Neural progenitor cell (in vitro differentiated cells): ENCODE measurements around the gene L3MBTL3. TPM values are rescaled to one million over a fixed set of nuclear protein-coding genes. Genes with fewer than 3 reads are reported as not detected.
A peak's percentile ranks its signal among the peaks of the same experiment; 100 is the strongest.
"Not testable (repeated sequence)": the region's sequence is repeated elsewhere in the genome, so short reads cannot be mapped to it uniquely, and the experiment has no call there.

Source experiments
- DNase-seq: peaks from one replicate; pipeline ENCODE4 v3.0.0-alpha.2; 2016; ENCODE audit warnings: low spot score
- H2AFZ ChIP-seq: fragments of 200-600 bp; sonication (generic); replicated peaks from 2 replicates; pipeline ENCODE4 v1.6.1; 2016; ENCODE audit warnings: antibody characterized with exemption
- H3F3A ChIP-seq: fragments of 200-600 bp; sonication (generic); 2 replicates; pipeline ENCODE4 v1.6.1; 2016; ENCODE audit warnings: antibody characterized with exemption, low read depth
- H3K27ac ChIP-seq: fragments of 200-600 bp; sonication (generic); 2 replicates; pipeline ENCODE4 v1.5.1; 2016; ENCODE audit warnings: mild to moderate bottlenecking
- H3K27me3 ChIP-seq: fragments of 200-600 bp; sonication (generic); 2 replicates; pipeline ENCODE4 v1.6.1; 2016; ENCODE audit warnings: mild to moderate bottlenecking, moderate library complexity
- H3K36me3 ChIP-seq: fragments of 200-600 bp; sonication (generic); 2 replicates; pipeline ENCODE4 v1.5.1; 2016
- H3K4me1 ChIP-seq: fragments of 200-600 bp; sonication (generic); 2 replicates; pipeline ENCODE4 v1.6.1; 2016; ENCODE audit warnings: mixed run types
- H3K4me2 ChIP-seq: fragments of 200-600 bp; sonication (generic); 2 replicates; pipeline ENCODE4 v1.6.1; 2016
- H3K4me3 ChIP-seq: fragments of 200-600 bp; sonication (generic); 2 replicates; pipeline ENCODE4 v1.5.1; 2016
- H3K79me2 ChIP-seq: fragments of 200-600 bp; sonication (generic); 2 replicates; pipeline ENCODE4 v1.6.1; 2016; ENCODE audit warnings: low read depth
- H3K9ac ChIP-seq: fragments of 200-600 bp; sonication (generic); 2 replicates; pipeline ENCODE4 v1.6.1; 2016
- H3K9me3 ChIP-seq: fragments of 200-600 bp; sonication (generic); 2 replicates; pipeline ENCODE4 v1.5.1; 2016; ENCODE audit warnings: low read depth
- H4K20me1 ChIP-seq: fragments of 200-600 bp; sonication (generic); 2 replicates; pipeline ENCODE4 v1.6.1; 2016; ENCODE audit warnings: low read depth
- H3K27ac Mint-ChIP-seq: 3 replicates; pipeline ENCODE4 v1.8.0; 2021; ENCODE audit warnings: mixed read lengths
- H3K27me3 Mint-ChIP-seq: 2 replicates; pipeline ENCODE4 v1.8.0; 2022; ENCODE audit warnings: low read depth, mild to moderate bottlenecking, inconsistent platforms, moderate library complexity, mixed read lengths; ENCODE audit not compliant: insufficient read depth
- H3K36me3 Mint-ChIP-seq: 3 replicates; pipeline ENCODE4 v1.8.0; 2021; ENCODE audit warnings: mixed read lengths
- H3K4me1 Mint-ChIP-seq: 3 replicates; pipeline ENCODE4 v1.8.0; 2021; ENCODE audit warnings: mixed read lengths
- H3K4me3 Mint-ChIP-seq: 3 replicates; pipeline ENCODE4 v1.8.0; 2021; ENCODE audit warnings: mild to moderate bottlenecking, moderate library complexity, mixed read lengths
- H3K9me3 Mint-ChIP-seq: 3 replicates; pipeline ENCODE4 v1.8.0; 2020; ENCODE audit warnings: mixed read lengths
- CTCF ChIP-seq: fragments of 200-600 bp; sonication (generic); IDR thresholded peaks from 2 replicates; pipeline ENCODE4 v1.5.1; 2017; ENCODE audit warnings: antibody characterized with exemption, mild to moderate bottlenecking
- EZH2 ChIP-seq: fragments of 200-600 bp; sonication (generic); IDR thresholded peaks from 2 replicates; pipeline ENCODE4 v1.6.1; 2017; ENCODE audit warnings: antibody characterized with exemption, mild to moderate bottlenecking, moderate library complexity
- EZH2phosphoT487 ChIP-seq: fragments of 200-600 bp; sonication (generic); IDR thresholded peaks from 2 replicates; pipeline ENCODE4 v1.6.1; 2017; ENCODE audit warnings: antibody characterized with exemption
- total RNA-seq: library from RNA; depleted of rRNA; stranded (reverse); fragments of >200 nt; gene quantifications from 2 replicates; pipeline ENCODE4 v1.2.3, GENCODE V29; 2015; ENCODE audit warnings: low replicate concordance

The L3MBTL3 gene
- total RNA-seq, 1 donor from 2014 or later = 22.2 TPM

- H3K27me3 ChIP-seq = no peaks in the 10 kb centered on the region
- H3K79me2 ChIP-seq = no peaks in the 10 kb centered on the region
- no peaks in the 10 kb centered on the region for H3K9me3 ChIP-seq
- H4K20me1 ChIP-seq = no peaks in the 10 kb centered on the region
- no peaks in the 10 kb centered on the region for H3K4me1 ChIP-seq
- Mint-ChIP-seq H3K27ac (no peak overlapping the region), H3K36me3 (peaks cover 21% of the 10 kb centered on the region), H3K9me3 (peaks cover 14% of the 10 kb centered on the region), H3K27me3 (peaks cover 4% of the 10 kb centered on the region), H3K4me3 (no peak overlapping the region), H3K4me1 (peaks cover 6% of the 10 kb centered on the region)
- H3K27ac ChIP-seq = no peak overlapping the region
- no peak overlapping the region for H3K4me3 ChIP-seq
- no peak for TF ChIP-seq CTCF
- no peak for TF ChIP-seq EZH2
- no peak for TF ChIP-seq EZH2phosphoT487
- no peaks in the 10 kb centered on the region for H3K36me3 ChIP-seq
- H3K4me2 ChIP-seq = no peak overlapping the region
- no peaks in the 10 kb centered on the region for H3F3A ChIP-seq
- no peak for DNase-seq
- no peak overlapping the region for H3K9ac ChIP-seq
- no peak overlapping the region for H2AFZ ChIP-seq
Observed at GRCh38 chr6:130113201-130113710, 94.9 kb downstream of the L3MBTL3 start.

- TF ChIP-seq EZH2 (no peak), CTCF (no peak), EZH2phosphoT487 (no peak)
Observed at GRCh38 chr6:130115036-130115435, 96.7 kb downstream of the L3MBTL3 start.

GRCh38 chr6:130116273-130116672, 97.9 kb downstream of the L3MBTL3 start:
- Histone ChIP-seq H3K36me3 (no peaks in the 10 kb centered on the region), H3K79me2 (no peaks in the 10 kb centered on the region), H3K4me1 (no peaks in the 10 kb centered on the region), H4K20me1 (no peaks in the 10 kb centered on the region), H3K27ac (no peak overlapping the region), H3K27me3 (no peaks in the 10 kb centered on the region), H3F3A (no peaks in the 10 kb centered on the region), H3K4me2 (no peak overlapping the region), H3K9me3 (no peaks in the 10 kb centered on the region), H2AFZ (no peak overlapping the region), H3K9ac (no peak overlapping the region), H3K4me3 (no peak overlapping the region)
- TF ChIP-seq CTCF = no peak
- no peak for TF ChIP-seq EZH2phosphoT487
- TF ChIP-seq EZH2 = no peak
- Mint-ChIP-seq H3K36me3 (peaks cover 2% of the 10 kb centered on the region), H3K4me3 (no peak overlapping the region), H3K9me3 (no peaks in the 10 kb centered on the region), H3K27ac (peak overlapping the region; percentile 18), H3K4me1 (peaks cover 15% of the 10 kb centered on the region), H3K27me3 (peaks cover 4% of the 10 kb centered on the region)
- DNase-seq = no peak

More at GRCh38 chr6:130115036-130115435, 96.7 kb downstream of the L3MBTL3 start:
- Histone ChIP-seq H3K27ac (no peak overlapping the region), H3F3A (no peaks in the 10 kb centered on the region), H2AFZ (no peak overlapping the region), H3K9ac (no peak overlapping the region), H3K4me2 (no peak overlapping the region), H3K36me3 (no peaks in the 10 kb centered on the region), H3K79me2 (no peaks in the 10 kb centered on the region), H3K4me3 (no peak overlapping the region), H4K20me1 (no peaks in the 10 kb centered on the region), H3K27me3 (no peaks in the 10 kb centered on the region), H3K9me3 (no peaks in the 10 kb centered on the region), H3K4me1 (no peaks in the 10 kb centered on the region)
- H3K4me1 Mint-ChIP-seq = peaks cover 15% of the 10 kb centered on the region
- H3K4me3 Mint-ChIP-seq = no peak overlapping the region
- H3K27ac Mint-ChIP-seq = no peak overlapping the region
- H3K36me3 Mint-ChIP-seq = peaks cover 7% of the 10 kb centered on the region
- peaks cover 4% of the 10 kb centered on the region for H3K9me3 Mint-ChIP-seq
- peaks cover 4% of the 10 kb centered on the region for H3K27me3 Mint-ChIP-seq
- DNase-seq = no peak

- not testable (repeated sequence) for H3K4me1 ChIP-seq, H3K79me2 ChIP-seq, H3K36me3 Mint-ChIP-seq, H3K27me3 Mint-ChIP-seq, H3K9me3 ChIP-seq, H3K27ac Mint-ChIP-seq, H3K4me3 ChIP-seq, H3K4me3 Mint-ChIP-seq, H4K20me1 ChIP-seq, H2AFZ ChIP-seq, H3K9ac ChIP-seq, DNase-seq, H3K27ac ChIP-seq, H3K9me3 Mint-ChIP-seq, H3K4me2 ChIP-seq, H3F3A ChIP-seq, H3K36me3 ChIP-seq, H3K27me3 ChIP-seq
- H3K4me1 Mint-ChIP-seq = peaks cover 15% of the 10 kb centered on the region
Observed at GRCh38 chr6:130117187-130117701, 98.9 kb downstream of the L3MBTL3 start.
